Stimulated activated CD4-positive, alpha-beta T cell treated with anti-CD3 and anti-CD28 coated beads, Interleukin-4, amount 100 ng/mL, for 4 hours (primary cell): ENCODE data around the gene RUNX2.
A peak's percentile ranks its signal among the peaks of the same experiment; 100 is the strongest.
"Not testable (repeated sequence)": the region's sequence is repeated elsewhere in the genome, so short reads cannot be mapped to it uniquely, and the experiment has no call there.

Experiments used
- DNase-seq, 2 experiments: peaks; one replicate each; pipeline ENCODE4 v3.0.0-alpha.2; 2020

The RUNX2 gene

DNA sequence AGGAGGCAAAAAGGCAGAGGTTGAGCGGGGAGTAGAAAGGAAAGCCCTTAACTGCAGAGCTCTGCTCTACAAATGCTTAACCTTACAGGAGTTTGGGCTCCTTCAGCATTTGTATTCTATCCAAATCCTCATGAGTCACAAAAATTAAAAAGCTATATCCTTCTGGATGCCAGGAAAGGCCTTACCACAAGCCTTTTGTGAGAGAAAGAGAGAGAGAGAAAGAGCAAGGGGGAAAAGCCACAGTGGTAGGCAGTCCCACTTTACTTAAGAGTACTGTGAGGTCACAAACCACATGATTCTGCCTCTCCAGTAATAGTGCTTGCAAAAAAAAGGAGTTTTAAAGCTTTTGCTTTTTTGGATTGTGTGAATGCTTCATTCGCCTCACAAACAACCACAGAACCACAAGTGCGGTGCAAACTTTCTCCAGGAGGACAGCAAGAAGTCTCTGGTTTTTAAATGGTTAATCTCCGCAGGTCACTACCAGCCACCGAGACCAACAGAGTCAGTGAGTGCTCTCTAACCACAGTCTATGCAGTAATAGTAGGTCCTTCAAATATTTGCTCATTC is at the start of gene RUNX2:
Gene RUNX2, plus strand, starts transcription at position 375 of the 567 bp plus-strand sequence. CDS start 397 bp downstream, outside the sequence.
- no peak for DNase-seq

DNA sequence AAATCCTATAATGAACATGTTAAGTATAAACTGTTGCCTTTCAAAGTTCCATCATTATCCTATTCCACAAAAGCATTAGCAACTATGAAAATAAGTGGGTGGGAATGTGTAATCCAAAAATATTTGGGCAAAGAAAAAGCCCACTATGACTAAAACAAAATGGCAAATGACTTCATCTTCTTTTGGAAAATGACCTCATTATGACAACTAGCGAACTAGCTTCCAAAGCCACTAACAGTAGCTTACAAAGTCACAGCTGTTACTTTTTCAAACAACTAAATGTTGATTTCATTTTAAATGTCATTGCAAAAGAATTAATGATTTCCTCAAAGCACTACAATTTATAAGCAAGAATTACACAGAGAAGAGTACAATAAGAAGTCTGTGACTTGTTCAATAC is 49.8 kb upstream of the RUNX2 start:
- no peak for DNase-seq

- DNase-seq: not testable (repeated sequence)
Measured at GRCh38 chr6:45286707-45287106, 41.4 kb upstream of the RUNX2 start.

DNA sequence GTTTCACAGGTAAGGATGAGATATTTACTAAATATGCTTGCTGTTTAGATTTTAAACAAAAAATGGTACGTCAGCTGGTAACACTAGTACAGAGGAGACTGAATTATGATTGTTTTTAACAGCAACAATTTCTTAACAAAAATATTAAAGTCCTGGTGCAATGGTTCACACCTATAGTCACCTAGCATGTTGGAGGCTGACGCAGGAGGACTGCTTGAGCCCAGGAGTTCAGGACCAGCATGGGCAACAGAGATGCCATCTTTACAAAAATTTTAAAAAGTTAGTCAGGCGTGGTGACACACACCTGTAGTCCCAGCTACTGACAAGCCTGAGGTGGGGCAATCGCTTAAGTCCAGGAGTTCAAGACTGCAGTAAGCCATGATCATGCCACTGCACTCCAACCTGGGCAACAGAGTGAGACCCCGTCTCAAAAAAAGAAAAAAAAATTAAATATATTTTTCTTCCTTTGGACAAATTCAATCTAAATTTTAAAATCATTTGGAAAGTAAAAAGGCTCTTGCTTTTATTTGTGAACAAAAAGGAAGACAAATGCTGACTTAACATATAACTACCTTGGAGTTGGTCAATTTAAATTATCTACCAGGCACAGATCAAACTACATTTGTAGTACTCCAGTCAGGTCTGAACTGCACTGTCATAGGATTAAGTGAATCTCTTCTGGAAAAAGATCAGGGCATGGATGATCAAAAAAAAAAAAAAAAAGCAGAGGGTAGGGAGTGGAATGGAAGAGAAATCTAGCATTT is 38.2 kb upstream of the RUNX2 start:
- DNase-seq: no peak

DNA sequence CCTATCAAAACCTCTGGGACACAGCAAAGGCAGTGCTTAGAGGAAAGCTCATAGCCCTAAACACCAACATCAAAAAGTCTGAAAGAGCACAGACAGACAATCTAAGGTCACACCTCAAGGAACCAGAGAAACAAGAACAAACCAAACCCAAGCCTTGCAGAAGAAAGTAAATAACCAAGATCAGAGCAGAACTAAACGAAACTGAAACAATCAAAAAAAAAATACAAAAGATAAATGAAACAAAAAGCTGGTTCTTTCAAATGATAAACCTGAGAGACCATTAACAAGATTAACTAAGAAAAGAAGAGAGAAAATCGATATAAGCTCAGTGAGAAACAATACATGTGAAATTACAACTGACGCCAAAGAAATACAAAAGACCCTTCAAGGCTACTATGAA is 34.8 kb upstream of the RUNX2 start:
- no peak for DNase-seq

- not testable (repeated sequence) for DNase-seq
Measured at GRCh38 chr6:45294065-45294701, 33.9 kb upstream of the RUNX2 start.

DNA sequence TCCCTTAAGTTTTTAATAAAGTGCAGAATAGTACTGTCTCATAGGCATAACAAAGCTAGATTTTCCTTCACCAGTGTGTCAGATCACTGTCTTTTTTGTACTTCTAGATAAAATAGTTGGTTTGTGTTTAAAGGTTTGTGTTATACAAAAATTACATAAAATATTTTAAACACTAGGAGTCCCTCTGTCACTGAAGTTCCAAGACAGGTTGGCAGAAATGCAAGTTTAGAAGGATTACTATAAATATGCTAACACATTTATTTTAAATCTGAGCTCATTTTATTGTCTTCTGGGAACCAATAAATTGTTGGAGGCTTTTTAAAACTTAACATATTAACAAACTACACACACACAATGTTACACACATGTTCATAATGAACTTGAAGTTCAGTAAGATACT is 30.8 kb upstream of the RUNX2 start:
- no peak for DNase-seq

DNA sequence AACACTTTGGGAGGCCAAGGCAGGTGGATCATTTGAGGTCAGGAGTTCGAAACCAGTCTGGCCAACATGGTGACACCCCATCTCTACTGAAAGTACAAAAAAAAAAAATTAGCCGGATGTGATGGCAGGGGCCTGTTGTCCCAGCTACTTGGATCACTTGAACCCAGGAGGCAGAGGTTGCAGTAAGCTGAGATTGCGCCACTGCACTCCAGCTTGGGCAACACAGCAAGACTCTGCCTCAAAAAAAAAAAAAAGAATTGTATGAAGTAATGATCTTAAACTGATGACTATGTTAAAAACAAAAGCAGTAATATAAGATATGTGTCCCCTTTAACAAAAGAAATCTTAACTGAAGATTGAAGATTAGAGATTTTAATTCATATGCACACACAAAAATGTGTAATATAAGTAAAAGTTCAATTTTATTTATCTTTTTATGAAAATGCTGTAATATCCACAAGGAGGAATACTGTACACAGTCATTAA is 29.0 kb upstream of the RUNX2 start:
- no peak for DNase-seq

- no peak for DNase-seq
Measured at GRCh38 chr6:45300736-45301135, 27.4 kb upstream of the RUNX2 start.

GRCh38 chr6:45301348-45302142 is 26.6 kb upstream of the RUNX2 start:
- DNase-seq: no peak

GRCh38 chr6:45302832-45303231 is 25.3 kb upstream of the RUNX2 start:
- DNase-seq: no peak

DNA sequence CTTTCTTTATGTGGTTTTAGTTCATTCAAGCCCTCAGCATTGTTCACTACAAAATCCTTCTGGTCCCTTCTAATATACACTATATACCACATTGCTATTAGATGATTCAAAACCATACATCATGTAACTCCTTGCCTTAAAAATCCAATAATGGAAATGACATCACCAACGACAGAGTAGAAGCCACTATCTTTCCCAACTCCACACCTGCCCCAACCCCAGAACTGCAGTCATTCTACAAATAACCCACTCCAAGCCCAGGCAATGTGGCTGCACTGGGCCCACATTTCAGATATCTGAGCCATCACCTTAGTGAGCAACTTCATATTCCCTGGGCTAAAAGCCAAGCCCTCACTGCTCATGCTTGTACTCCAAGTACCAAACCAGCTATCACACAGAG is 22.6 kb upstream of the RUNX2 start:
- DNase-seq: no peak

GRCh38 chr6:45310118-45310788 is 17.9 kb upstream of the RUNX2 start:
- peak in 1 of 2 experiments; percentile 13 for DNase-seq

DNA sequence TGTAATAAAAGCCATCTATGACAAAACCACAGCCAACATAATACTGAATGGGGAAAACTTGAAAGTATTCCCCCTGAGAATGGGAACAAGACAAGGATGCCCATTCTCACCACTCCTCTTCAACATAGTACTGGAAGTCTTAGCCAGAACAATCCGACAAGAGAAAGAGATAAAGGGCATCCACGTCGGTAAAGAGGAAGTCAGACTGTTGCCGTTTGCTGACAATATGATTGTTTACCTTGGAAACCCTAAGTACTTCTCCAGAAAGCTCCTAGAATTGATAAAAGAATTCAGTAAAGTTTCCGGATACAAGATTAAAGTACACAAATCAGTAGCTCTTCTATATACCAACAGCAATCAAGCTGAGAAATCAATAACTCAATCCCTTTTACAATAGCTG is 14.0 kb upstream of the RUNX2 start:
- DNase-seq: no peak

- DNase-seq: no peak
Measured at GRCh38 chr6:45320349-45320748, 7.8 kb upstream of the RUNX2 start.

DNA sequence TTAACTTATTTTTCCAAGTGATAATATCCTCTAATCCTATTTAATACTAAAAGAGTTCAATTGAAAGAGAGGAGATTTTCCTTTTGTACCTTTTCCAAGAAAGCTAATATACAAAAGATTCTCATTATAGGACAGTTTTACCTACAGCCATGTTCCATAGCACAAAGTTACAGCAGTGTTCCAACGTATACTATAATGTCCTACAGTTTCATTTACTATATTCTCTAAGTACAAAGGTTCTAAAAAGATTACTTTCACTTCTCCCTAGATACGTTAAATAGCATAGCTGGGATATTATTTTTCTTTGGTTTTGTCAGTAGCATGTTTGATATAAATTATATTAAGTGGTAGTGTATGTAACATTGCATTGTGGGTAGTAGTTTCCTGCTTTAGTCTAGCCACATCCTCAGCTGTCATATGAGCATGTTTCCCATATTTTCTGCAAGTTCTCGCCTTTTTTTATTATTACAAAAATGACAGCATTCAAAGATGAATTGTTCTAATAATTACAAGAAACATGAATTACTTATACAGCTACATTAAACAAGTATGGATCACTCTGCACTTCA is 4.4 kb upstream of the RUNX2 start:
- DNase-seq: no peak

GRCh38 chr6:45326698-45327417 is 1.3 kb upstream of the RUNX2 start:
- no peak for DNase-seq

DNA sequence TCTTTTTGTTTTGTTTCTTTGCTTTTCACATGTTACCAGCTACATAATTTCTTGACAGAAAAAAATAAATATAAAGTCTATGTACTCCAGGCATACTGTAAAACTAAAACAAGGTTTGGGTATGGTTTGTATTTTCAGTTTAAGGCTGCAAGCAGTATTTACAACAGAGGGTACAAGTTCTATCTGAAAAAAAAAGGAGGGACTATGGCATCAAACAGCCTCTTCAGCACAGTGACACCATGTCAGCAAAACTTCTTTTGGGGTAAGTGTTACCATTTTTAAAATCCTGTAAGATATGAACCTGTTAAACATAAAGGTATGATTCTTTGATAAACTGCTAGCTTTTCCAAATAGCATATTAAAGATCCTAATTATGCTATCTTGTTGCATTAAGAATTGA is 393 bp downstream of the RUNX2 start:
- DNase-seq: no peak

- no peak for DNase-seq
Measured at GRCh38 chr6:45344900-45345299, 16.8 kb downstream of the RUNX2 start.

GRCh38 chr6:45350186-45350710 is 22.1 kb downstream of the RUNX2 start:
- no peak for DNase-seq

DNA sequence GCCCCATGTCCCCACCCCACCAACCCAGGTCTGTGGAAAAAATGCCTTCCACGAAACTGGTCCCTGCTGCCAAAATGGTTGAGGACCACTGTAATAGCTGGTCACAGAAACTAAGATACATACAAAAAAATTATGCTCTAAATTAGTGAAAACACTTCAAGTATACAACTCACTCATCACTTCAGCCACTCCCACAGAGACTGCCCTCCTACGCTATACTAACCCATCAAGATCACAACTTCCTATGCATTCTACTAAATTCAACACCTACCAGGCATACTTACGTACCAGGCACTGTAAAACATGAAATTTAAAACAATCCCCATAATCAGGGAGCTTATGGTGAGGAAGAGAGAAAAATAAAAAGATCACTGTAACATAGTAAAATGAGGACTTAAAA is 22.9 kb downstream of the RUNX2 start:
- no peak for DNase-seq
